H1 (cell line): ENCODE data around the gene SPDYE16. TPM values are rescaled to one million over a fixed set of nuclear protein-coding genes. Genes with fewer than 3 reads are reported as not detected.
"Not testable (repeated sequence)": the region's sequence is repeated elsewhere in the genome, so short reads cannot be mapped to it uniquely, and the experiment has no call there.

Experiments used
- CTCF ChIA-PET: fragments of 300-600 bp; sonication (Branson Sonifier 250); formaldehyde crosslinking; loops from one replicate; lab custom pipeline; 2021; ENCODE audit not compliant: partially characterized antibody; lab: Charles Lee
- POLR2A ChIA-PET: fragments of 300-600 bp; sonication (Branson Sonifier 250); formaldehyde crosslinking; loops from one replicate; lab custom pipeline; 2021; ENCODE audit warnings: inconsistent platforms; ENCODE audit not compliant: partially characterized antibody; lab: Charles Lee
- DNase-seq, 2 experiments: peaks; one replicate each; pipeline versions ENCODE4 v3.0.0 to v3.0.0-alpha.2; 2010 to 2022; ENCODE audit warnings: low spot score in 2 of 2, low read depth in 1 of 2, mixed read lengths in 1 of 2
- FAIRE-seq: peaks from 2 replicates; lab custom pipeline; 2011; peaks lifted over from hg19 to GRCh38; lab: Jason Lieb, UNC
- H2AFZ ChIP-seq: 2 replicates; pipeline ENCODE4 v1.8.1; 2012; ENCODE audit warnings: low read length, inconsistent platforms
- H2AK5ac ChIP-seq: 2 replicates; pipeline ENCODE4 v1.6.1; 2013; ENCODE audit warnings: low read depth, low read length
- H2BK120ac ChIP-seq: replicated peaks from 2 replicates; pipeline ENCODE3; 2013; ENCODE audit warnings: low read depth, low read length, inconsistent platforms
- H2BK12ac ChIP-seq: 2 replicates; pipeline ENCODE4 v1.6.1; 2013; ENCODE audit warnings: low read depth, low read length
- H2BK15ac ChIP-seq: 2 replicates; pipeline ENCODE4 v1.6.1; 2013; ENCODE audit warnings: low read length
- H2BK20ac ChIP-seq: 2 replicates; pipeline ENCODE4 v1.6.1; 2013; ENCODE audit warnings: low read length
- H2BK5ac ChIP-seq: 2 replicates; pipeline ENCODE4 v1.6.1; 2013; ENCODE audit warnings: low read depth, low read length
- H3K14ac ChIP-seq: 2 replicates; pipeline ENCODE4 v1.6.1; 2013; ENCODE audit warnings: inconsistent platforms; ENCODE audit not compliant: insufficient read length
- H3K18ac ChIP-seq: 2 replicates; pipeline ENCODE4 v1.6.1; 2013; ENCODE audit warnings: low read length; ENCODE audit errors: extremely low read depth
- H3K23ac ChIP-seq: 2 replicates; pipeline ENCODE4 v1.6.1; 2013; ENCODE audit warnings: inconsistent platforms; ENCODE audit not compliant: insufficient read length
- H3K23me2 ChIP-seq: 2 replicates; pipeline ENCODE4 v1.6.1; 2013; ENCODE audit warnings: low read depth, low read length
- H3K27ac ChIP-seq: 2 replicates; pipeline ENCODE4 v1.6.1; 2011; ENCODE audit warnings: low read depth, low read length, inconsistent platforms
- H3K27me3 ChIP-seq, 4 experiments: replicated peaks in 1 of 4; 1 replicate in 1 of 4; 2 replicates in 3 of 4; pipeline versions ENCODE4 v1.6.1 to v1.8.1; 2011 to 2013; ENCODE audit warnings: low read length in 3 of 4, mild to moderate bottlenecking in 3 of 4, inconsistent platforms in 2 of 4, mixed read lengths in 2 of 4, moderate library complexity in 1 of 4; ENCODE audit not compliant: control insufficient read depth in 3 of 4, insufficient read depth in 3 of 4; ENCODE audit errors: extremely low read depth in 1 of 4
- H3K36me3 ChIP-seq, 4 experiments: 2 replicates each; pipeline versions ENCODE4 v1.6.1 to v1.8.1; 2011 to 2013; ENCODE audit warnings: mild to moderate bottlenecking in 4 of 4, low read length in 3 of 4, moderate library complexity in 2 of 4, control low read depth in 1 of 4, inconsistent platforms in 1 of 4; ENCODE audit not compliant: insufficient read depth in 4 of 4, control insufficient read depth in 2 of 4
- H3K4ac ChIP-seq: replicated peaks from 2 replicates; pipeline ENCODE3; 2013; ENCODE audit warnings: low read length, low read depth, mixed read lengths, inconsistent platforms; ENCODE audit not compliant: insufficient read length
- H3K4me1 ChIP-seq, 4 experiments: replicated peaks in 1 of 4; 1 replicate in 1 of 4; 2 replicates in 3 of 4; pipeline versions ENCODE4 v1.6.1 to v1.8.1; 2011 to 2013; ENCODE audit warnings: low read length in 3 of 4, inconsistent platforms in 2 of 4, mixed read lengths in 1 of 4; ENCODE audit not compliant: insufficient read depth in 4 of 4, control insufficient read depth in 3 of 4
- H3K4me2 ChIP-seq, 2 experiments: 2 replicates each; pipeline versions ENCODE4 v1.6.1 to v1.8.1; 2011 to 2013; ENCODE audit warnings: low read depth in 2 of 2, low read length in 2 of 2, control low read depth in 1 of 2, inconsistent platforms in 1 of 2, mild to moderate bottlenecking in 1 of 2; ENCODE audit not compliant: insufficient read depth in 1 of 2
- H3K4me3 ChIP-seq, 4 experiments: fragments of 200-600, 300-600 bp in 1 of 4; sonication (generic), shearing (Covaris generic), sonication (Bioruptor Twin) in 1 of 4; 2 replicates each; pipeline versions ENCODE4 v1.5.1 to v1.8.1; 2011 to 2016; ENCODE audit warnings: low read length in 4 of 4, low read depth in 3 of 4, control low read depth in 2 of 4, inconsistent platforms in 2 of 4, mild to moderate bottlenecking in 2 of 4, mixed read lengths in 1 of 4, moderate library complexity in 1 of 4; ENCODE audit not compliant: insufficient read depth in 2 of 4; ENCODE audit errors: extremely low read depth in 1 of 4
- H3K56ac ChIP-seq: replicated peaks from 2 replicates; pipeline ENCODE3; 2013; ENCODE audit warnings: low read depth, mild to moderate bottlenecking, mixed read lengths, low read length, inconsistent platforms; ENCODE audit not compliant: insufficient read length
- H3K79me1 ChIP-seq: 2 replicates; pipeline ENCODE4 v1.6.1; 2013; ENCODE audit warnings: low read depth, low read length, control low read depth
- H3K79me2 ChIP-seq, 2 experiments: 2 replicates each; pipeline versions ENCODE4 v1.6.1 to v1.8.1; 2012 to 2013; ENCODE audit warnings: low read length in 2 of 2, mild to moderate bottlenecking in 2 of 2, inconsistent platforms in 1 of 2; ENCODE audit not compliant: insufficient read depth in 2 of 2, control insufficient read depth in 1 of 2
- H3K9ac ChIP-seq, 4 experiments: replicated peaks in 1 of 4; 1 replicate in 1 of 4; 2 replicates in 3 of 4; pipeline versions ENCODE4 v1.6.1 to v1.8.1; 2011 to 2013; ENCODE audit warnings: low read depth in 3 of 4, low read length in 3 of 4, control low read depth in 2 of 4, mild to moderate bottlenecking in 2 of 4, moderate library complexity in 2 of 4, inconsistent platforms in 1 of 4; ENCODE audit errors: extremely low read depth in 1 of 4
- H3K9me3 ChIP-seq, 2 experiments: 2 replicates each; pipeline versions ENCODE4 v1.6.1 to v1.8.1; 2012 to 2013; ENCODE audit warnings: mild to moderate bottlenecking in 2 of 2, moderate library complexity in 2 of 2, control low read depth in 1 of 2, inconsistent platforms in 1 of 2, low read depth in 1 of 2, low read length in 1 of 2, mixed read lengths in 1 of 2; ENCODE audit not compliant: insufficient read depth in 2 of 2
- H4K20me1 ChIP-seq, 2 experiments: replicated peaks in 1 of 2; 2 replicates each; pipeline versions ENCODE3 to v1.8.1; 2011 to 2013; ENCODE audit warnings: inconsistent platforms in 2 of 2, low read length in 2 of 2, mild to moderate bottlenecking in 1 of 2; ENCODE audit not compliant: insufficient read depth in 2 of 2, control insufficient read depth in 1 of 2
- H4K5ac ChIP-seq: 2 replicates; pipeline ENCODE4 v1.6.1; 2013; ENCODE audit warnings: low read length, low read depth, mixed read lengths, inconsistent platforms; ENCODE audit not compliant: insufficient read length
- H4K8ac ChIP-seq: 2 replicates; pipeline ENCODE4 v1.8.0; 2013; ENCODE audit warnings: mild to moderate bottlenecking, moderate library complexity, low read length, inconsistent platforms; ENCODE audit not compliant: insufficient read depth; ENCODE audit errors: extremely low read depth
- H4K91ac ChIP-seq: replicated peaks from 2 replicates; pipeline ENCODE3; 2013; ENCODE audit warnings: low read length, mixed read lengths, inconsistent platforms; ENCODE audit not compliant: insufficient read length
- WGBS, 2 experiments: shearing (Covaris generic) in 1 of 2; methylation state at CpG; one replicate each; pipeline versions ENCODE4 v1.1.6 to v1.1.7; 2013 to 2015; ENCODE audit warnings: low lambda C conversion rate in 2 of 2, mixed read lengths in 2 of 2, inconsistent platforms in 1 of 2, low coverage in 1 of 2, missing lambda C conversion rate in 1 of 2; ENCODE audit not compliant: insufficient replicate concordance in 2 of 2, insufficient coverage in 1 of 2, insufficient read length in 1 of 2; ENCODE audit errors: extremely low coverage in 1 of 2, missing lambda C conversion rate in 1 of 2; 5-methylcytosine and 5-hydroxymethylcytosine counted together
- polyA plus RNA-seq, 7 experiments: library from polyadenylated mRNA; depleted of rRNA in 3 of 7; stranded (reverse) in 5 of 7; unstranded in 2 of 7; fragments of >200 nt in 5 of 7; fragments of 200-250 nt in 2 of 7; gene quantifications; 1 replicate in 5 of 7; 2 replicates in 1 of 7; 4 replicates in 1 of 7; pipeline versions ENCODE4 v1.2.1 to v1.2.3, GENCODE V29; 2011 to 2013; ENCODE audit warnings: missing spikeins in 2 of 7, mixed read lengths in 2 of 7
- total RNA-seq: library from RNA; stranded (reverse); fragmentation: NEBNext Ultra II Directional; extraction: Animal tissue kit (Norgen Biotek cat#: 25700); gene quantifications from 2 replicates; pipeline ENCODE4 v1.2.1, GENCODE V29; 2021

The SPDYE16 gene
- total and polyA plus RNA-seq, 2 of the 8 experiments (the other 6 are each of a cell fraction or from before 2014, with no cell fraction given) = not detected

GRCh38 chr7:76483081-76483480 is 60.0 kb downstream of the SPDYE16 start:
- H2BK20ac ChIP-seq, H4K5ac ChIP-seq, H3K18ac ChIP-seq, H2BK12ac ChIP-seq, DNase-seq, H3K23me2 ChIP-seq, H3K4me1 ChIP-seq, H3K79me2 ChIP-seq, H3K9me3 ChIP-seq, H3K9ac ChIP-seq, H3K4me3 ChIP-seq, H3K79me1 ChIP-seq, H3K27me3 ChIP-seq, CTCF ChIA-PET, H2AK5ac ChIP-seq, H3K4me2 ChIP-seq, H3K27ac ChIP-seq, H3K23ac ChIP-seq, H3K14ac ChIP-seq, POLR2A ChIA-PET, H2AFZ ChIP-seq, H2BK5ac ChIP-seq, H2BK15ac ChIP-seq, H4K8ac ChIP-seq, H4K20me1 ChIP-seq, H3K56ac ChIP-seq, H4K91ac ChIP-seq, FAIRE-seq, H2BK120ac ChIP-seq, H3K4ac ChIP-seq: not testable (repeated sequence)
- H3K36me3 ChIP-seq = peaks cover 0 to 11% (median 3%) of the 10 kb centered on the region in 4 experiments; a peak in 2 of 8 replicates
- WGBS, 2 experiments = 89% methylated on average over 5 of the region's 17 CpGs; no CpG with 5 or more reads in 1 of the 2 experiments

GRCh38 chr7:76482660-76483059 is 60.4 kb downstream of the SPDYE16 start:
- CTCF ChIA-PET, H4K20me1 ChIP-seq, DNase-seq, H4K91ac ChIP-seq, H2BK12ac ChIP-seq, H4K8ac ChIP-seq, FAIRE-seq, H2BK5ac ChIP-seq, H3K18ac ChIP-seq, H2AFZ ChIP-seq, H3K4me3 ChIP-seq, H2BK120ac ChIP-seq, H3K14ac ChIP-seq, H3K9ac ChIP-seq, H3K79me2 ChIP-seq, H4K5ac ChIP-seq, H3K27me3 ChIP-seq, H2BK20ac ChIP-seq, H3K23me2 ChIP-seq, H3K27ac ChIP-seq, H3K9me3 ChIP-seq, POLR2A ChIA-PET, H2AK5ac ChIP-seq, H3K4ac ChIP-seq, H2BK15ac ChIP-seq, H3K56ac ChIP-seq, H3K4me1 ChIP-seq, H3K23ac ChIP-seq, H3K79me1 ChIP-seq, H3K4me2 ChIP-seq: not testable (repeated sequence)
- peaks cover 0 to 11% (median 3%) of the 10 kb centered on the region in 4 experiments; a peak in 2 of 8 replicates for H3K36me3 ChIP-seq
- WGBS, 2 experiments = 95% methylated on average over 20 of the region's 24 CpGs; no CpG with 5 or more reads in 1 of the 2 experiments
